ENCODE data around the gene DPT. TPM values are rescaled to one million over a fixed set of nuclear protein-coding genes. Genes with fewer than 3 reads are reported as not detected.

The DPT gene
- total and polyA plus RNA-seq, 11 donors: 15.1 to 74.1 (median 35.0) TPM

- DNase-seq (no peak), ATAC-seq (no peak)
- TF ChIP-seq, protein P1, sequence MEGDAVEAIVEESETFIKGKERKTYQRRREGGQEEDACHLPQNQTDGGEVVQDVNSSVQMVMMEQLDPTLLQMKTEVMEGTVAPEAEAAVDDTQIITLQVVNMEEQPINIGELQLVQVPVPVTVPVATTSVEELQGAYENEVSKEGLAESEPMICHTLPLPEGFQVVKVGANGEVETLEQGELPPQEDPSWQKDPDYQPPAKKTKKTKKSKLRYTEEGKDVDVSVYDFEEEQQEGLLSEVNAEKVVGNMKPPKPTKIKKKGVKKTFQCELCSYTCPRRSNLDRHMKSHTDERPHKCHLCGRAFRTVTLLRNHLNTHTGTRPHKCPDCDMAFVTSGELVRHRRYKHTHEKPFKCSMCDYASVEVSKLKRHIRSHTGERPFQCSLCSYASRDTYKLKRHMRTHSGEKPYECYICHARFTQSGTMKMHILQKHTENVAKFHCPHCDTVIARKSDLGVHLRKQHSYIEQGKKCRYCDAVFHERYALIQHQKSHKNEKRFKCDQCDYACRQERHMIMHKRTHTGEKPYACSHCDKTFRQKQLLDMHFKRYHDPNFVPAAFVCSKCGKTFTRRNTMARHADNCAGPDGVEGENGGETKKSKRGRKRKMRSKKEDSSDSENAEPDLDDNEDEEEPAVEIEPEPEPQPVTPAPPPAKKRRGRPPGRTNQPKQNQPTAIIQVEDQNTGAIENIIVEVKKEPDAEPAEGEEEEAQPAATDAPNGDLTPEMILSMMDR (IDR thresholded peaks at IDR 0.05): no peak
- no peak for TF ChIP-seq POLR2A (IDR thresholded peaks at IDR 0.05)
- Histone ChIP-seq H3K36me3 (no peaks in the 10 kb centered on the region), H3K4me3 (no peak overlapping the region), H3K4me1 (peaks cover 0 to 5% (median 0%) of the 10 kb centered on the region in 12 donors), H3K27me3 (no peaks in the 10 kb centered on the region), H3K27ac (no peak overlapping the region), H3K9me3 (peaks cover 0 to 20% (median 0%) of the 10 kb centered on the region in 12 donors)
- 88 to 96% (median 89%) methylated on average over 1 of the region's 1 CpG for WGBS, 4 donors
- intact Hi-C loops (cut with DNase I): no loop called here
Measured at GRCh38 chr1:168676861-168677260, 52.1 kb downstream of the DPT start.

DNA sequence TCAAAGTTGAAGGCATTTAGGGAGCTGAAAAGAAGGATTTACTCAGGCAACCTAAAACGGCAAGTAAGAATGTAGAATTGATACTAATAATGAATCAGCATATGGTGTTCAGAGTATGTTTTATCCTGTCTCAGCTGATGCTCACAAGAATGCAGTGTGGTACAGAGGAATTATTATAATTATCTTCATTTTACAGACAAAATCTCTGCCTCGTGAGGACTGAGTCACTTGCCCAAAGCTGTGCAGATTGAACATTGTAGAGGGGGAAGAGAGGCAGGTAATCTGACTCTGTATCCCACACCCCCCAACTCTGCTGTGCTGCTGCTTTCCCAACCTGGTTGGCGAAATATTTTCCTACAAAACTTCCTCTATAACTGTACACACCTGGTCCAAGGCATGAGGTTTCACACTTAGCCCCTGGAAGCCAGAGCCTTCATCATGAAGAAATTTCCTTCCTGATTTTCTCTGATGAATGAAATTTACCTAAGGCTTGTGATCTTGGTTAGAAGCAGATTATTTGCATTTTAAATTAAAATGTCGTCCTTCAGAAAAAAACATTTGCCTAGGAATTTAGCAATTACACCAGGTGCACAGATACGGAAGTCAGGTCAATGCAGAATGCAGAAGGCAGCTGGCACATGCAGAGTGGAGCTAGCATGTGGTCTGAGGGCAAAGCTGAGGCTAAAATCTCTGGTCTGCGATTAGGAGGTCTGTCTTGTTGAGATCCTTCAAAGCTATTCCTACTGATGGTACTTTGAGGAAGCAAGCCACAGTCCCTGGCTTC is 52.8 kb downstream of the DPT start:
- peaks cover 0 to 5% (median 0%) of the 10 kb centered on the region in 12 donors for H3K4me1 ChIP-seq
- 83 to 87% (median 84%) methylated on average over 6 of the region's 6 CpGs for WGBS, 4 donors
- intact Hi-C loops (cut with DNase I): no loop called here
- H3K36me3 ChIP-seq: no peaks in the 10 kb centered on the region
- no peak overlapping the region for H3K27ac ChIP-seq
- ATAC-seq: no peak
- H3K4me3 ChIP-seq: no peak overlapping the region
- TF ChIP-seq, protein P1 (IDR thresholded peaks at IDR 0.05): no peak
- TF ChIP-seq POLR2A (IDR thresholded peaks at IDR 0.05): no peak
- H3K27me3 ChIP-seq: no peaks in the 10 kb centered on the region
- no peak for DNase-seq
- H3K9me3 ChIP-seq: peaks cover 0 to 14% (median 0%) of the 10 kb centered on the region in 12 donors

- 83 to 95% (median 88%) methylated on average over 2 of the region's 2 CpGs for WGBS, 4 donors
- no peak for TF ChIP-seq POLR2A (IDR thresholded peaks at IDR 0.05)
- TF ChIP-seq, protein P1 (IDR thresholded peaks at IDR 0.05): no peak
- no peak overlapping the region for H3K27ac ChIP-seq
- ATAC-seq (no peak), DNase-seq (no peak)
- H3K27me3 ChIP-seq: no peaks in the 10 kb centered on the region
- no peaks in the 10 kb centered on the region for H3K4me1 ChIP-seq
- intact Hi-C loops (cut with DNase I): no loop called here
- no peaks in the 10 kb centered on the region for H3K36me3 ChIP-seq
- no peak overlapping the region for H3K4me3 ChIP-seq
- peaks cover 0 to 11% (median 0%) of the 10 kb centered on the region in 12 donors for H3K9me3 ChIP-seq
Measured at GRCh38 chr1:168673974-168674683, 54.9 kb downstream of the DPT start.

GRCh38 chr1:168672278-168672677 is 56.7 kb downstream of the DPT start:
- Histone ChIP-seq H3K9me3 (peaks cover 0 to 11% (median 0%) of the 10 kb centered on the region in 12 donors), H3K4me3 (no peak overlapping the region), H3K27ac (no peak overlapping the region), H3K36me3 (no peaks in the 10 kb centered on the region), H3K27me3 (no peaks in the 10 kb centered on the region), H3K4me1 (no peaks in the 10 kb centered on the region)
- TF ChIP-seq, protein P1 (IDR thresholded peaks at IDR 0.05): no peak
- TF ChIP-seq POLR2A (IDR thresholded peaks at IDR 0.05): no peak
- WGBS, 4 donors: 97 to 100% (median 98%) methylated on average over 1 of the region's 1 CpG
- ATAC-seq (no peak), DNase-seq (no peak)
- intact Hi-C loops (cut with DNase I): no loop called here
